ENCODE results near the gene C9orf57. TPM values are rescaled to one million over a fixed set of nuclear protein-coding genes. Genes with fewer than 3 reads are reported as not detected.
"Not testable (repeated sequence)": the region's sequence is repeated elsewhere in the genome, so short reads cannot be mapped to it uniquely, and the experiment has no call there.

Gene C9orf57
- polyA plus RNA-seq, 4 donors = not detected

DNA sequence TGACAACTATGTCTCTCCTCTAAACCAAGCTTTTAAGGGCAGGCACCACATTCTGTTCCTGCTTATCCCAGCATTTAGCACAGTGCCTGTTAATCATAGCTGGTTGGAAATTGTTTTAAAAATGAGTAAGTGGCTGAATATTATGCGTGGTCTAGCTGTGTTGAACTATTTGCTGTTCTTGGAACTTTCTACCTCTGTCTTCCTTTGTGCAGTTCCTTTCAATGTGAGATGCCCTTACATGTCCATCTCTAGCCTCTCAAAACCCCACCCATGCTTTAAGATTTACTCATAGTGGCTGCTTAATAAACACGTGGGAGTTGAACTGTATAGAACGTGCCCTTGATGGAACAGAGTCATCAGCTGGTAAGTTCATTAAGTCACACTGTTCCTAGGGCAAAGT lies 34.5 kb downstream of the C9orf57 start:
- no peak for DNase-seq (ENCODE audit: low read depth in 4 of 4, low spot score in 2 of 4)

DNA sequence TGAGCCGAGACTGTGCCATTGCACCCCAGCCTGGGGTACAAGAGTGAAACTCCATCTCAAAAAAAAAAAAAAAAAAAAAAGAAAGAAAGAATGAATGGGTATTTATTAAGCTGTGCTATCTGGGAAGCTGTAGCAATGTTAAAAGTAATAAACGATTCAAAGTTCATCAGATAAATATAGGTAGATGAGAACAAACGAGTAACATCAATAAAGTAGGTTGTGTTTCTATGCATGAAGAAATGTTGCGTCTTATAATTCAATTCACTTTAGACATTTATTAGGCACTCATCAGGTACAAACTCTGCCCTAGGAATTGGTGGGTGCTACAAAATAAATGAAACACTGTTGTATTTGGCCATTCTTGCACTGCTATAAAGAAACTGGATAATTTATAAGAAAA lies 36.8 kb downstream of the C9orf57 start:
- DNase-seq (ENCODE audit: low read depth in 4 of 4, low spot score in 2 of 4) = no peak

DNA sequence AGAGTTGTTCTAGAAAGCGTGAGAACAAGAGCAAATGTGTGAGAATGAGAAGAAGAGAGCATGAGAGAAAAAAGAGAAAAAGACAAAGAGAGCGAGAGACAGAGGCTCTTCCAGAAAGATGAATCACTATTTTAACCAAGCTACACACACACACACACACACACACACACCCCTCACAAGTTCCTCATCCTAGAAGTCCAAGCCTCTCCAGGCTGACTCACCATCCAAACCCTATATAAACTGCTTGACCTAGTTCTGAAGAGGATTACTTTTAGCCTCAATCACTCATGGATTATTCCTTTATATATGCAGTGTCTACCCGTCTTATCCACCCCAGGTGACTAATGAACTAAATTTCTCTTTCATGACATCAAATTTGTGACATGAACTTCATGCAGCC lies 37.6 kb downstream of the C9orf57 start:
- no peak for DNase-seq (ENCODE audit: low read depth in 4 of 4, low spot score in 2 of 4)

DNA sequence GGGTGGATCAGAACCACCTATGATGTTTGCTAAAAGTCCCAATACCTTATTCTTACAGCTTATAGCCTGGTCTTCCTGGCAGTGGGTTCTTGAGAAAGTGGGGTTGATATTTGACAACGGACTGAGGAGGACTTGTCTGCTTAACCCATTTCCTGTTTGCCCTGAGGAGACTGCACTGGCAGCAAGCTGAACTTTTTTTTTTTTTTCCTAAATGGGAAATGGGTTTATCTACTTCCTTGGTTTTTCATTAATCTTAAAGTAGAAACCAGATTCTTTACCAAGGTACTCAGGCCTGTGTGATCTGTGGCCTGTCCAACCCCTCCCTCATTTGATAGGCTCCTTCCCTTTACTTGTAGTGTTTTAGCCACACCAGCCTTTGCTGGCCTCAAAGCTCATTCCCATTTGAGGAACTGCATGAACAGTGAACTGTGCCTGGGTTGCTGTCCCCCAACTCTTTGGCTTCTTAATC lies 47.1 kb downstream of the C9orf57 start:
- no peak for DNase-seq (ENCODE audit: low read depth in 4 of 4, low spot score in 2 of 4)

DNA sequence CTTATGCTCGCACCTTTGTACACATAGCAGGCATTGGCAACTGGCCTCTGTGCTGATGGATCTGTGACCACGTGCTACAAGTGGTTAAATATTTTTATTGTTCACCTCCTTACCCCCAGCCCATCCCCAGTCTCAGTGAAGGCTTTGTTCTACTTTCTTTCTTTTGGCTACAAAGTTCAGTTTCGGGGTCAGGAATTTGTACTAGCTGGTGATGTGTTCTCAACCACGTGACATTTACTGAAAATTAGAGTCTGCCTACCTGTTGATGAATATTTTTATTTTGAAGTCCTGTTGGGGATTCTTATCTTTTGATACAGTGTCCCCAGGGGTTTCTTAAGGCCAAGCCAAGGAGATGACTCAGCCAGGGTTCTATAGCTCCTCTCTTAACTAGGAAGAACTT lies 47.8 kb downstream of the C9orf57 start:
- DNase-seq (ENCODE audit: low read depth in 4 of 4, low spot score in 2 of 4) = no peak

DNA sequence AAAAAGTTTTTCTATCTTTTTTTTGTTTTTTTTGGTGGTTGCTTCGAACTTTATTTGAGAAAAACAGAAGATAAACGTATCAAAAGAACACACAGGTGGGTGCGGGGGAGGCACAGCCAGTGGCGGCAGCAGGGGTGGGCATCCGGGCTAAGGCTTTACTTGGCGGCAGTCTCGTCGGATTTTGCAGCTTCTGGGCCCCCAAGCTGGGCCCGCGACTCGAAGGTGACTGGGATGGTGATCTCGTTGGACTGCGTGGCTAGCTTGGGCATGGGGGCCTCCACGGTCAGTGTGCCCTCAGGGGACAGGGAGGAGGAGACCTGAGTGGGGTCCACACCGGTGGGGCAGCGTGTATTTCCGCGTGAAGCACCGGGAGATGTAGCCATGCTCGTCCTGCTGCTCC lies 52.7 kb downstream of the C9orf57 start:
- not testable (repeated sequence) for DNase-seq (ENCODE audit: low read depth in 4 of 4, low spot score in 2 of 4)

DNA sequence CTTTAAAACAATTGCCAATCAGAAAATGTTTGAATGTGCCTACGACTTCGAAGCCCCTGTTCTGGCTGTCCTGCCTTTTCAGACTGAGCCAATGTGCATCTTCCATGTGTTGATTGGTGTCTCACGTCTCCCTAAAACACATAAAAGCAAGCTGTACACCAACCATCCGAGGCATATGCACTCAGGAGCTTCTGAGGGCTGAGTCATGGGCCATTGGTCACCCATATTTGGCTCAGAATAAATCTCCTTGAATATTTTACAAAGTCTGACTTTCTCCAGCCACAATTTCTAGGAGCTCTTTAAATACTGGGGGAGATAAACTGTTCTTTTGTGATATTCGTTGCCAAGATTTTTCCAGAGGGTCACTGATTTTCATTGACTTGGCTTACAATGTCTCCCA lies 53.9 kb downstream of the C9orf57 start:
- no peak for DNase-seq (ENCODE audit: low read depth in 4 of 4, low spot score in 2 of 4)

DNA sequence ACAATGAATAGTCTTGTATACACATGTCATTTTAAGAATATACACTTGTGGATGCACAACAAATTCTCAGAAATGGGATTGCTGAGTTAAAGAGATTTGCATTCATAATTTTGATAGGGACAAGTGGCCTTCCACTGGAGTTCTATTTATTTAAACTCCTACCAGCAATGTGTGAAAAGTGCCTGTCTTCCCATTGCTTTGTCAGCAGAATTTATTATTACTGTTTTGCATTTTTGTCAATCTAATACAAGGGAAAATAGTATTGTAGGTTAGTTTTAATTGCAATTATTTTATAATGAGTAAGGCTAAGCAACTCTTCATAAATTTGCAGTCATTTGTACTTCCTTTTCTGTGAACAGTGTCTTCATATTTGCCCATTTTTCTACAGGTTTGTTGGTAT lies 55.0 kb downstream of the C9orf57 start:
- no peak for DNase-seq (ENCODE audit: low read depth in 4 of 4, low spot score in 2 of 4)

Other genes with a start within 250 kb of the C9orf57 start
- gene ABHD17B, start 149.4 kb downstream of the C9orf57 start, polyA plus RNA-seq (ENCODE audit: insufficient read length in 4 of 4) = 10 to 100 TPM; 26.8 to 29.9 (median 29.0) TPM
- gene C9orf85, start 149.0 kb downstream of the C9orf57 start, polyA plus RNA-seq (ENCODE audit: insufficient read length in 4 of 4) = 10 to 100 TPM; 16.5 to 19.1 (median 17.7) TPM
- under 1 TPM; 0.24 to 0.95 (median 0.59) TPM for gene GDA, start 88.8 kb upstream of the C9orf57 start, polyA plus RNA-seq (ENCODE audit: insufficient read length in 4 of 4)